Astrocyte (in vitro differentiated cells and primary cell): ENCODE data around the gene BPI.
"Not testable (repeated sequence)": the region's sequence is repeated elsewhere in the genome, so short reads cannot be mapped to it uniquely, and the experiment has no call there.

Experiments used
- EZH2 ChIP-seq: IDR thresholded peaks from 2 replicates; pipeline ENCODE4 v1.6.1; 2012; ENCODE audit warnings: mild to moderate bottlenecking, low read length, inconsistent platforms; ENCODE audit not compliant: insufficient read depth
- TF ChIP-seq, protein P1 (sequence below): IDR thresholded peaks from 2 replicates; pipeline ENCODE4 v1.5.1; 2011; ENCODE audit warnings: low read depth, mild to moderate bottlenecking, inconsistent platforms, low read length, moderate library complexity; ENCODE audit not compliant: insufficient read depth

DNA sequence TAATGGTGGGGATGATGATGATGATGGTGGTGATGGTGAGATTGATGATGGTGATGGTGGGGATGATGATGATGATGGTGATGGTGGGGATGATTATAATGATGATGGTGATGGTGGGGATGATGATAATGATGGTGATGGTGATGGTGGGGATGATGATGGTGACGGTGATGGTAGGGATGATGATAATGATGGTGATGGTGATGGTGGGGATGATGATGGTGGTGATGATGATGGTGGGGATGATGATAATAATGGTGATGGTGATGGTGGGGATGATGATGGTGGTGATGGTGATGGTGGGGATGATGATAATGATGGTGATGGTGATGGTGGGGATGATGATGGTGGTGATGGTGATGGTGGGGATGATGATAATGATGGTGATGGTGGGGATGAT lies 10.4 kb downstream of the BPI start:
- not testable (repeated sequence) for TF ChIP-seq EZH2
- TF ChIP-seq, protein P1, sequence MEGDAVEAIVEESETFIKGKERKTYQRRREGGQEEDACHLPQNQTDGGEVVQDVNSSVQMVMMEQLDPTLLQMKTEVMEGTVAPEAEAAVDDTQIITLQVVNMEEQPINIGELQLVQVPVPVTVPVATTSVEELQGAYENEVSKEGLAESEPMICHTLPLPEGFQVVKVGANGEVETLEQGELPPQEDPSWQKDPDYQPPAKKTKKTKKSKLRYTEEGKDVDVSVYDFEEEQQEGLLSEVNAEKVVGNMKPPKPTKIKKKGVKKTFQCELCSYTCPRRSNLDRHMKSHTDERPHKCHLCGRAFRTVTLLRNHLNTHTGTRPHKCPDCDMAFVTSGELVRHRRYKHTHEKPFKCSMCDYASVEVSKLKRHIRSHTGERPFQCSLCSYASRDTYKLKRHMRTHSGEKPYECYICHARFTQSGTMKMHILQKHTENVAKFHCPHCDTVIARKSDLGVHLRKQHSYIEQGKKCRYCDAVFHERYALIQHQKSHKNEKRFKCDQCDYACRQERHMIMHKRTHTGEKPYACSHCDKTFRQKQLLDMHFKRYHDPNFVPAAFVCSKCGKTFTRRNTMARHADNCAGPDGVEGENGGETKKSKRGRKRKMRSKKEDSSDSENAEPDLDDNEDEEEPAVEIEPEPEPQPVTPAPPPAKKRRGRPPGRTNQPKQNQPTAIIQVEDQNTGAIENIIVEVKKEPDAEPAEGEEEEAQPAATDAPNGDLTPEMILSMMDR = not testable (repeated sequence)
